Measurements from ENCODE around the gene NUBPL.

Gene NUBPL

GRCh38 chr14:31556191-31556590 is 5.0 kb upstream of the NUBPL start:
- Histone ChIP-seq H4K8ac (ENCODE audit: low read depth, low read length) (no peak overlapping the region), H3K4me2 (ENCODE audit: low read length) (no peak overlapping the region), H2BK5ac (ENCODE audit: low read depth, low read length, poor library complexity) (no peak overlapping the region), H3K79me1 (ENCODE audit: low read length) (no peaks in the 10 kb centered on the region), H2BK120ac (ENCODE audit: insufficient read depth, low read length, poor library complexity) (no peak overlapping the region), H3K27ac (ENCODE audit: low read depth, low read length) (no peak overlapping the region), H3K18ac (ENCODE audit: low read length) (no peak overlapping the region), H4K12ac (ENCODE audit: low read depth, low read length) (no peak overlapping the region), H3K9me3 (ENCODE audit: insufficient read depth, low read depth, low read length) (no peaks in the 10 kb centered on the region), H4K91ac (ENCODE audit: low read depth, low read length) (no peak overlapping the region), H2AK5ac (ENCODE audit: low read length) (no peak overlapping the region), H2AFZ (ENCODE audit: insufficient read depth, low read length, poor library complexity) (no peak overlapping the region), H3K79me2 (ENCODE audit: control insufficient read depth, insufficient read depth, low read length, poor library complexity) (no peaks in the 10 kb centered on the region), H3K36me3 (ENCODE audit: control insufficient read depth in 1 of 2, insufficient read depth in 2 of 2, low read length in 2 of 2) (no peaks in the 10 kb centered on the region), H3K14ac (ENCODE audit: low read length) (no peak overlapping the region), H3K9ac (ENCODE audit: low read length) (no peak overlapping the region), H3K4me3 (ENCODE audit: low read depth, low read length) (no peak overlapping the region), H3K27me3 (ENCODE audit: insufficient read depth, low read length) (no peaks in the 10 kb centered on the region), H3K4ac (ENCODE audit: low read depth, low read length) (no peak overlapping the region), H3K23ac (ENCODE audit: low read length) (no peak overlapping the region), H2BK12ac (ENCODE audit: low read length) (no peak overlapping the region), H3K4me1 (ENCODE audit: control insufficient read depth in 1 of 2, insufficient read depth in 2 of 2, low read length in 2 of 2) (no peaks in the 10 kb centered on the region)
- no CpG with 5 or more reads among the region's 2 CpGs for WGBS (ENCODE audit: extremely low coverage, insufficient coverage, insufficient read length)
- DNase-seq, result peak; percentile 68 to 85

- Histone ChIP-seq H2BK120ac (ENCODE audit: insufficient read depth, low read length, poor library complexity) (no peak overlapping the region), H2AFZ (ENCODE audit: insufficient read depth, low read length, poor library complexity) (no peak overlapping the region), H4K91ac (ENCODE audit: low read depth, low read length) (no peak overlapping the region), H3K9me3 (ENCODE audit: insufficient read depth, low read depth, low read length) (no peaks in the 10 kb centered on the region), H3K4ac (ENCODE audit: low read depth, low read length) (no peak overlapping the region), H2AK5ac (ENCODE audit: low read length) (no peak overlapping the region), H3K36me3 (ENCODE audit: control insufficient read depth in 1 of 2, insufficient read depth in 2 of 2, low read length in 2 of 2) (no peaks in the 10 kb centered on the region), H3K14ac (ENCODE audit: low read length) (no peak overlapping the region), H3K9ac (ENCODE audit: low read length) (no peak overlapping the region), H3K27me3 (ENCODE audit: insufficient read depth, low read length) (no peaks in the 10 kb centered on the region), H4K12ac (ENCODE audit: low read depth, low read length) (no peak overlapping the region), H3K79me2 (ENCODE audit: control insufficient read depth, insufficient read depth, low read length, poor library complexity) (peaks cover 3% of the 10 kb centered on the region), H3K4me2 (ENCODE audit: low read length) (no peak overlapping the region), H3K79me1 (ENCODE audit: low read length) (peaks cover 4% of the 10 kb centered on the region), H2BK12ac (ENCODE audit: low read length) (no peak overlapping the region), H2BK5ac (ENCODE audit: low read depth, low read length, poor library complexity) (no peak overlapping the region), H4K8ac (ENCODE audit: low read depth, low read length) (peak overlapping the region; percentile 47), H3K27ac (ENCODE audit: low read depth, low read length) (no peak overlapping the region), H3K23ac (ENCODE audit: low read length) (no peak overlapping the region), H3K18ac (ENCODE audit: low read length) (no peak overlapping the region), H3K4me3 (ENCODE audit: low read depth, low read length) (no peak overlapping the region), H3K4me1 (ENCODE audit: control insufficient read depth in 1 of 2, insufficient read depth in 2 of 2, low read length in 2 of 2) (no peaks in the 10 kb centered on the region)
- WGBS (ENCODE audit: extremely low coverage, insufficient coverage, insufficient read length), result no CpG with 5 or more reads among the region's 21 CpGs
- no peak for DNase-seq
Observed at GRCh38 chr14:31559939-31560338, 1.3 kb upstream of the NUBPL start.

DNA sequence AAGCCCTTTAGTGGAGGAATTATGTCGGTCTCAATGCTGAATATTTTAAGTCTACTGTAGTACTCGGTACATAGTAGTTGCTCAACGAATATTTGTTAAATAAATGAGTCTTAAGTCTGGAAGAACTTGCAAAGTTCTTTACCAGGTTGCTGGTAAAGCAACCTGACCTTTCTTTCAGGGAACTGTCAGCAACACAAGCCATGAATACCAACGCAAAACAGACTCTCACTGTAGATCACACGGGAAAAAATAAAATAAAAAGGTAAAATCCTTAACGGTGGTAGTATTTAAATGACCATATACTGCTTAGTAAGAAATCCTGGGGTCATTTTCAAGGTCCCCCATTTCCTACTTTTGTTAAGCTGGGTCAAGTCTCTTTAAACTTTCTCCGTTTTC is 447 bp upstream of the NUBPL start:
- H3K4me1 ChIP-seq (ENCODE audit: control insufficient read depth in 1 of 2, insufficient read depth in 2 of 2, low read length in 2 of 2), result no peaks in the 10 kb centered on the region
- H2BK120ac ChIP-seq (ENCODE audit: insufficient read depth, low read length, poor library complexity), result no peak overlapping the region
- no peak overlapping the region for H3K27ac ChIP-seq (ENCODE audit: low read depth, low read length)
- H3K27me3 ChIP-seq (ENCODE audit: insufficient read depth, low read length), result no peaks in the 10 kb centered on the region
- H3K14ac ChIP-seq (ENCODE audit: low read length), result no peak overlapping the region
- H3K4me2 ChIP-seq (ENCODE audit: low read length), result peak overlapping the region; percentile 58
- no CpG with 5 or more reads among the region's 7 CpGs for WGBS (ENCODE audit: extremely low coverage, insufficient coverage, insufficient read length)
- no peak overlapping the region for H3K9ac ChIP-seq (ENCODE audit: low read length)
- no peak overlapping the region for H3K4ac ChIP-seq (ENCODE audit: low read depth, low read length)
- H3K23ac ChIP-seq (ENCODE audit: low read length), result no peak overlapping the region
- DNase-seq, result peak in 1 of 2 donors; percentile 30
- H2AK5ac ChIP-seq (ENCODE audit: low read length), result no peak overlapping the region
- H3K4me3 ChIP-seq (ENCODE audit: low read depth, low read length), result no peak overlapping the region
- H3K36me3 ChIP-seq (ENCODE audit: control insufficient read depth in 1 of 2, insufficient read depth in 2 of 2, low read length in 2 of 2), result no peaks in the 10 kb centered on the region
- no peak overlapping the region for H4K91ac ChIP-seq (ENCODE audit: low read depth, low read length)
- H3K9me3 ChIP-seq (ENCODE audit: insufficient read depth, low read depth, low read length), result no peaks in the 10 kb centered on the region
- no peak overlapping the region for H4K12ac ChIP-seq (ENCODE audit: low read depth, low read length)
- H3K18ac ChIP-seq (ENCODE audit: low read length), result no peak overlapping the region
- H3K79me2 ChIP-seq (ENCODE audit: control insufficient read depth, insufficient read depth, low read length, poor library complexity), result peaks cover 3% of the 10 kb centered on the region
- no peak overlapping the region for H2AFZ ChIP-seq (ENCODE audit: insufficient read depth, low read length, poor library complexity)
- H4K8ac ChIP-seq (ENCODE audit: low read depth, low read length), result no peak overlapping the region
- no peak overlapping the region for H2BK5ac ChIP-seq (ENCODE audit: low read depth, low read length, poor library complexity)
- H2BK12ac ChIP-seq (ENCODE audit: low read length), result no peak overlapping the region
- H3K79me1 ChIP-seq (ENCODE audit: low read length), result peaks cover 4% of the 10 kb centered on the region

- no peaks in the 10 kb centered on the region for H3K27me3 ChIP-seq (ENCODE audit: insufficient read depth, low read length)
- no peak overlapping the region for H2BK120ac ChIP-seq (ENCODE audit: insufficient read depth, low read length, poor library complexity)
- no peak for DNase-seq
- no peak overlapping the region for H3K4me2 ChIP-seq (ENCODE audit: low read length)
- no peak overlapping the region for H3K14ac ChIP-seq (ENCODE audit: low read length)
- H3K27ac ChIP-seq (ENCODE audit: low read depth, low read length), result no peak overlapping the region
- H4K8ac ChIP-seq (ENCODE audit: low read depth, low read length), result no peak overlapping the region
- H2BK12ac ChIP-seq (ENCODE audit: low read length), result no peak overlapping the region
- no peaks in the 10 kb centered on the region for H3K9me3 ChIP-seq (ENCODE audit: insufficient read depth, low read depth, low read length)
- no peak overlapping the region for H3K4me3 ChIP-seq (ENCODE audit: low read depth, low read length)
- no peak overlapping the region for H3K9ac ChIP-seq (ENCODE audit: low read length)
- H3K4me1 ChIP-seq (ENCODE audit: control insufficient read depth in 1 of 2, insufficient read depth in 2 of 2, low read length in 2 of 2), result no peaks in the 10 kb centered on the region
- no peak overlapping the region for H2BK5ac ChIP-seq (ENCODE audit: low read depth, low read length, poor library complexity)
- no peak overlapping the region for H2AK5ac ChIP-seq (ENCODE audit: low read length)
- no CpG with 5 or more reads among the region's 2 CpGs for WGBS (ENCODE audit: extremely low coverage, insufficient coverage, insufficient read length)
- no peak overlapping the region for H2AFZ ChIP-seq (ENCODE audit: insufficient read depth, low read length, poor library complexity)
- H3K79me1 ChIP-seq (ENCODE audit: low read length), result peaks cover 4% of the 10 kb centered on the region
- no peak overlapping the region for H3K4ac ChIP-seq (ENCODE audit: low read depth, low read length)
- no peak overlapping the region for H4K12ac ChIP-seq (ENCODE audit: low read depth, low read length)
- no peak overlapping the region for H4K91ac ChIP-seq (ENCODE audit: low read depth, low read length)
- no peak overlapping the region for H3K18ac ChIP-seq (ENCODE audit: low read length)
- no peak overlapping the region for H3K23ac ChIP-seq (ENCODE audit: low read length)
- H3K36me3 ChIP-seq (ENCODE audit: control insufficient read depth in 1 of 2, insufficient read depth in 2 of 2, low read length in 2 of 2), result no peaks in the 10 kb centered on the region
- H3K79me2 ChIP-seq (ENCODE audit: control insufficient read depth, insufficient read depth, low read length, poor library complexity), result peaks cover 3% of the 10 kb centered on the region
Observed at GRCh38 chr14:31564194-31564593, 3.0 kb downstream of the NUBPL start.
